ENCODE measurements around the gene CTNND2. TPM values are rescaled to one million over a fixed set of nuclear protein-coding genes. Genes with fewer than 3 reads are reported as not detected.

The CTNND2 gene
- polyA plus RNA-seq, 1 of the 3 experiments (the other 2 are of a cell fraction) = not detected

DNA sequence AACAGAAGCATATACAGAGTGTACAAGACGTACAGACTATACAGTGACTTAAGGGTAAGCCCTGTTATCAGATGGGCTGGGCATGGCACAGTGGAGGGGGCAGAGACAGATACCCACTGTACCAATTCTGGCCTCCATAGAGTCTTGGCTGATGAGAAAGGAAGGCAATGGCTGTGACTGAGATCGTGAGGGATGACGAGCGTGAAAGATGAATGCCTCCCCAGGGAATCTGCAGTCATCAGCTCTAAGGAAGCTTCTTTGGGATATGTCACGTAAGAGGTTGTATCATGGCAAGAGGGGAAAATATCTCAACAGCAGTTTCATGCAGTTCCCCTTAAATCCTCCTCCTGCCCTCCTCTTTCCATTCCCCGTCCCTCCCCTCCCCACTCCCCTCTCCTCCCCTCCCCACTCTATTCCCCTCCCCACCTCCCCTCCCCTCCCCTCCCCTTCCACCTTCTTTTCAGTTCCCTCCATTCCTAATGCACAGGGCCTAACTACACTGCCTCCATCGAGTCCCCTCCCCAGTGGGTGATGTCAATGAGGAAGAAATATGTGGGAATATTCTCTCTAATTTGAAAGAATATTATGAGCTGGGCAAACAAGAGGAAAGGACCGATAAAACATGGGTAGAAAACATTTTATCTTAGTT is 916.8 kb downstream of the CTNND2 start:
- TF ChIP-seq MEF2A (IDR thresholded peaks at IDR 0.05; ENCODE audit: borderline replicate concordance, low read depth) (no peak), FOXM1 (IDR thresholded peaks at IDR 0.05; ENCODE audit: low read depth) (no peak), NFIC (IDR thresholded peaks at IDR 0.05; ENCODE audit: borderline replicate concordance) (no peak), RXRA (IDR thresholded peaks at IDR 0.05; ENCODE audit: borderline replicate concordance, low read depth) (no peak)
- TF ChIP-seq, protein P1, sequence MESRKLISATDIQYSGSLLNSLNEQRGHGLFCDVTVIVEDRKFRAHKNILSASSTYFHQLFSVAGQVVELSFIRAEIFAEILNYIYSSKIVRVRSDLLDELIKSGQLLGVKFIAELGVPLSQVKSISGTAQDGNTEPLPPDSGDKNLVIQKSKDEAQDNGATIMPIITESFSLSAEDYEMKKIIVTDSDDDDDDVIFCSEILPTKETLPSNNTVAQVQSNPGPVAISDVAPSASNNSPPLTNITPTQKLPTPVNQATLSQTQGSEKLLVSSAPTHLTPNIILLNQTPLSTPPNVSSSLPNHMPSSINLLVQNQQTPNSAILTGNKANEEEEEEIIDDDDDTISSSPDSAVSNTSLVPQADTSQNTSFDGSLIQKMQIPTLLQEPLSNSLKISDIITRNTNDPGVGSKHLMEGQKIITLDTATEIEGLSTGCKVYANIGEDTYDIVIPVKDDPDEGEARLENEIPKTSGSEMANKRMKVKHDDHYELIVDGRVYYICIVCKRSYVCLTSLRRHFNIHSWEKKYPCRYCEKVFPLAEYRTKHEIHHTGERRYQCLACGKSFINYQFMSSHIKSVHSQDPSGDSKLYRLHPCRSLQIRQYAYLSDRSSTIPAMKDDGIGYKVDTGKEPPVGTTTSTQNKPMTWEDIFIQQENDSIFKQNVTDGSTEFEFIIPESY (IDR thresholded peaks at IDR 0.05; ENCODE audit: borderline replicate concordance, low read depth) = no peak
- CTCF ChIA-PET = interaction anchor here (1.0 to 1.3 kb wide), 3 partner anchors 9 to 16 kb away, joined by 3 to 4 read pairs (median 4); no protein-coding TSS in a partner anchor
- Histone ChIP-seq H3K9me3 (no peaks in the 10 kb centered on the region), H2AFZ (ENCODE audit: low read depth) (no peak overlapping the region), H3K36me3 (replicated peaks in 1 of 2; ENCODE audit: control insufficient read depth in 1 of 2, insufficient read depth in 2 of 2, low read length in 1 of 2) (no peaks in the 10 kb centered on the region), H3K4me3 (ENCODE audit: low read depth in 2 of 2, low read length in 1 of 2) (0 out of 4 replicates have a peak overlapping the region, but pooled peaks of 1 of the 2 experiments have one; percentile 39), H3K79me2 (ENCODE audit: insufficient read depth) (no peaks in the 10 kb centered on the region), H3K9me2 (no peaks in the 10 kb centered on the region), H3K27ac (ENCODE audit: low read depth in 2 of 2, low read length in 1 of 2) (no peak overlapping the region), H3K4me2 (no peak overlapping the region), H3F3A (replicated peaks; ENCODE audit: insufficient read depth) (no peaks in the 10 kb centered on the region), H4K20me1 (ENCODE audit: insufficient read depth) (no peaks in the 10 kb centered on the region), H3K27me3 (ENCODE audit: insufficient read depth) (no peaks in the 10 kb centered on the region; the same call in 1 of the 2 replicates), H3K9ac (no peak overlapping the region), H3K4me1 (ENCODE audit: control insufficient read depth in 1 of 2, insufficient read depth in 2 of 2, low read depth in 1 of 2, low read length in 1 of 2) (no peaks in the 10 kb centered on the region)
- POLR2A ChIA-PET = no interaction called here
- no peak for DNase-seq
- 19% methylated on average over 8 of the region's 8 CpGs for WGBS (ENCODE audit: low lambda C conversion rate)

DNA sequence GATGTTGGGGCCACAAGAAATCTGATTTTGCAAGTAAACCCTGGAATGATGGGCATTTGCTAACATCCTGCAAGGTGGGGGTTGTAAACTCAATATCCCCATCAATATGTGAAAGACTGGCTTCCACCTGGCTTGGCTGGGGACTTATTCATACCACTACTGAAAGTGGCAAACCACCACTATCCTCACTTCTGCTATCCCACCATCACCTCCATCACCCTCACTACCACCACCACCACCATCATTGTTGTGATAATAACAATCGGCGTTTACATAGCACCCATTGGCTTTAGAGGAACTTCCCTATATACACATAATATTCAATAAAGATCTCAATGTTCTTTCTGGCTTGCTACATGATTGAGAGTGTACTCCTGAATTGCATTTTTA is 918.5 kb downstream of the CTNND2 start:
- Histone ChIP-seq H3K9ac (no peak overlapping the region), H3K27ac (ENCODE audit: low read depth in 2 of 2, low read length in 1 of 2) (no peak overlapping the region), H3K9me3 (no peaks in the 10 kb centered on the region), H3K79me2 (ENCODE audit: insufficient read depth) (no peaks in the 10 kb centered on the region), H3K27me3 (ENCODE audit: insufficient read depth) (no peaks in the 10 kb centered on the region; the same call in 1 of the 2 replicates), H4K20me1 (ENCODE audit: insufficient read depth) (no peaks in the 10 kb centered on the region), H2AFZ (ENCODE audit: low read depth) (no peak overlapping the region), H3F3A (replicated peaks; ENCODE audit: insufficient read depth) (no peaks in the 10 kb centered on the region), H3K4me1 (ENCODE audit: control insufficient read depth in 1 of 2, insufficient read depth in 2 of 2, low read depth in 1 of 2, low read length in 1 of 2) (no peaks in the 10 kb centered on the region), H3K4me2 (no peak overlapping the region), H3K4me3 (ENCODE audit: low read depth in 2 of 2, low read length in 1 of 2) (no peak overlapping the region), H3K9me2 (no peaks in the 10 kb centered on the region), H3K36me3 (replicated peaks in 1 of 2; ENCODE audit: control insufficient read depth in 1 of 2, insufficient read depth in 2 of 2, low read length in 1 of 2) (no peaks in the 10 kb centered on the region)
- TF ChIP-seq TEAD4 (IDR thresholded peaks at IDR 0.05; ENCODE audit: borderline replicate concordance, insufficient read depth) (no peak), TCF12 (IDR thresholded peaks at IDR 0.05) (no peak), POLR2AphosphoS5 (IDR thresholded peaks at IDR 0.05; ENCODE audit: low read depth, low read length) (no peak), NRF1 (IDR thresholded peaks at IDR 0.05; ENCODE audit: low read depth, low read length) (no peak), RCOR1 (IDR thresholded peaks at IDR 0.05; ENCODE audit: low read length) (no peak), MEF2A (IDR thresholded peaks at IDR 0.05; ENCODE audit: borderline replicate concordance, low read depth) (no peak), JUND (IDR thresholded peaks at IDR 0.05) (no peak), SIN3A (IDR thresholded peaks at IDR 0.05; ENCODE audit: borderline replicate concordance, low read depth, low read length) (no peak), EZH2phosphoT487 (IDR thresholded peaks at IDR 0.05; ENCODE audit: borderline replicate concordance, low read depth) (no peak)
- 54% methylated on average over 2 of the region's 2 CpGs for WGBS (ENCODE audit: low lambda C conversion rate)
- POLR2A ChIA-PET = no interaction called here
- CTCF ChIA-PET = no interaction called here
- no peak for DNase-seq

Data from SK-N-SH (cell line).